ENCODE results near the gene SCPEP1. TPM values are rescaled to one million over a fixed set of nuclear protein-coding genes. Genes with fewer than 3 reads are reported as not detected.

Gene SCPEP1
- polyA plus RNA-seq, 1 donor from 2014 or later: 2.6 TPM

- Histone ChIP-seq H3K4me2 (ENCODE audit: low read length) (no peak overlapping the region), H3K4me3 (ENCODE audit: low read length) (no peak overlapping the region), H3K79me2 (replicated peaks; ENCODE audit: insufficient read depth, low read length) (no peaks in the 10 kb centered on the region), H3F3A (ENCODE audit: insufficient read depth, low read length, poor library complexity, severe bottlenecking) (no peaks in the 10 kb centered on the region), H2AFZ (ENCODE audit: low read depth, low read length) (no peak overlapping the region), H3K27ac (ENCODE audit: low read length) (no peak overlapping the region), H4K20me1 (ENCODE audit: insufficient read depth) (no peaks in the 10 kb centered on the region), H3K9ac (ENCODE audit: low read length) (no peak overlapping the region), H3K36me3 (ENCODE audit: insufficient read depth, low read length) (no peaks in the 10 kb centered on the region), H3K27me3 (ENCODE audit: insufficient read depth, low read depth, low read length) (no peaks in the 10 kb centered on the region), H3K9me2 (ENCODE audit: insufficient read depth, low read length) (no peaks in the 10 kb centered on the region), H3K9me3 (ENCODE audit: low read length) (no peaks in the 10 kb centered on the region)
- TF ChIP-seq REST (IDR thresholded peaks at IDR 0.05; ENCODE audit: borderline replicate concordance) (no peak), CTCF (IDR thresholded peaks at IDR 0.05; ENCODE audit: poor library complexity, severe bottlenecking) (no peak), POLR2AphosphoS5 (IDR thresholded peaks at IDR 0.05) (no peak), RAD21 (conservative IDR thresholded peaks at IDR 0.05) (no peak), SMC3 (conservative IDR thresholded peaks at IDR 0.05; ENCODE audit: poor library complexity) (no peak), EZH2 (IDR thresholded peaks at IDR 0.05; ENCODE audit: borderline replicate concordance, insufficient read depth, low read length, poor library complexity, severe bottlenecking) (no peak), EP300 (conservative IDR thresholded peaks at IDR 0.05; ENCODE audit: poor library complexity, severe bottlenecking) (no peak), TAF1 (IDR thresholded peaks at IDR 0.05; ENCODE audit: low read depth) (no peak), MXI1 (conservative IDR thresholded peaks at IDR 0.05; ENCODE audit: poor library complexity, severe bottlenecking) (no peak)
Measured at GRCh38 chr17:57035971-57036481, 58.1 kb downstream of the SCPEP1 start.

GRCh38 chr17:57037411-57037810 is 59.5 kb downstream of the SCPEP1 start:
- H3K79me2 ChIP-seq (replicated peaks; ENCODE audit: insufficient read depth, low read length): no peaks in the 10 kb centered on the region
- H3K9me3 ChIP-seq (ENCODE audit: low read length): no peaks in the 10 kb centered on the region
- no peaks in the 10 kb centered on the region for H3K36me3 ChIP-seq (ENCODE audit: insufficient read depth, low read length)
- H3K4me3 ChIP-seq (ENCODE audit: low read length): no peak overlapping the region
- H4K20me1 ChIP-seq (ENCODE audit: insufficient read depth): no peaks in the 10 kb centered on the region
- H3K9me2 ChIP-seq (ENCODE audit: insufficient read depth, low read length): no peaks in the 10 kb centered on the region
- no peaks in the 10 kb centered on the region for H3K27me3 ChIP-seq (ENCODE audit: insufficient read depth, low read depth, low read length)
- H2AFZ ChIP-seq (ENCODE audit: low read depth, low read length): no peak overlapping the region
- H3K4me2 ChIP-seq (ENCODE audit: low read length): no peak overlapping the region
- no peak overlapping the region for H3K9ac ChIP-seq (ENCODE audit: low read length)
- no peak for TF ChIP-seq REST (IDR thresholded peaks at IDR 0.05; ENCODE audit: borderline replicate concordance)
- no peaks in the 10 kb centered on the region for H3F3A ChIP-seq (ENCODE audit: insufficient read depth, low read length, poor library complexity, severe bottlenecking)
- H3K27ac ChIP-seq (ENCODE audit: low read length): no peak overlapping the region
